ENCODE measurements around the gene AVL9.
"Not testable (repeated sequence)": the region's sequence is repeated elsewhere in the genome, so short reads cannot be mapped to it uniquely, and the experiment has no call there.

GRCh38 chr7:32619416-32619815 lies 124.1 kb downstream of the AVL9 start:
- not testable (repeated sequence) for TF ChIP-seq EZH2 (IDR thresholded peaks at IDR 0.05; ENCODE audit: borderline replicate concordance, low read depth, low read length, poor library complexity, severe bottlenecking); CTCF (conservative IDR thresholded peaks at IDR 0.05; ENCODE audit: low read depth, low read length)
